H1 (cell line): ENCODE measurements around the gene APOM. TPM values are rescaled to one million over a fixed set of nuclear protein-coding genes. Genes with fewer than 3 reads are reported as not detected.
A peak's percentile ranks its signal among the peaks of the same experiment; 100 is the strongest.

Experiments used
- ATF2 ChIP-seq: IDR thresholded peaks from 2 replicates; pipeline ENCODE4 v1.6.1; 2012; ENCODE audit warnings: low read length, inconsistent platforms
- CHD7 ChIP-seq: fragments of 300-600 bp; sonication (generic); IDR thresholded peaks from 2 replicates; pipeline ENCODE4 v1.7.1; 2012; ENCODE audit warnings: low read length, moderate library complexity, mild to moderate bottlenecking, inconsistent platforms; ENCODE audit not compliant: insufficient replicate concordance
- CTCF ChIP-seq, 3 experiments: IDR thresholded peaks; 1 replicate in 2 of 3; 2 replicates in 1 of 3; pipeline versions ENCODE4 v1.5.1 to v1.6.1; 2011; ENCODE audit warnings: low read length in 3 of 3, mild to moderate bottlenecking in 3 of 3, inconsistent platforms in 2 of 3, low read depth in 1 of 3, moderate library complexity in 1 of 3; ENCODE audit not compliant: insufficient read depth in 1 of 3; ENCODE audit errors: control extremely low read depth in 1 of 3
- polyA plus RNA-seq, 7 experiments: library from polyadenylated mRNA; depleted of rRNA in 3 of 7; stranded (reverse) in 5 of 7; unstranded in 2 of 7; fragments of >200 nt in 5 of 7; fragments of 200-250 nt in 2 of 7; gene quantifications; 1 replicate in 5 of 7; 2 replicates in 1 of 7; 4 replicates in 1 of 7; pipeline versions ENCODE4 v1.2.1 to v1.2.3, GENCODE V29; 2011 to 2013; ENCODE audit warnings: missing spikeins in 2 of 7, mixed read lengths in 2 of 7
- total RNA-seq: library from RNA; stranded (reverse); fragmentation: NEBNext Ultra II Directional; extraction: Animal tissue kit (Norgen Biotek cat#: 25700); gene quantifications from 2 replicates; pipeline ENCODE4 v1.2.1, GENCODE V29; 2021

Gene APOM
- total and polyA plus RNA-seq, 2 of the 8 experiments (the other 6 are each of a cell fraction or from before 2014, with no cell fraction given) = 3.4 to 12.0 TPM

GRCh38 chr6:31663961-31664789 is 8.5 kb downstream of the APOM start (continued):
- TF ChIP-seq CHD7 (no peak), CTCF (IDR thresholded peaks at IDR 0.05; ENCODE audit: control extremely low read depth in 1 of 3, insufficient read depth in 1 of 3, low read depth in 1 of 3, low read length in 3 of 3) (0 out of 4 replicates have a peak, but pooled peaks of 1 of the 3 experiments have one; percentile 2), ATF2 (0 out of 2 replicates have a peak, but pooled peaks have one; percentile 4)
